Thoracic aorta (tissue), 2 donors: ENCODE data around the gene MROH2A. TPM values are rescaled to one million over a fixed set of nuclear protein-coding genes. Genes with fewer than 3 reads are reported as not detected.

Source experiments
- ATAC-seq: fragments of 150-250 bp; one replicate; pipeline ENCODE4 v1.8.0; 2017; ENCODE audit warnings: low read depth; ENCODE audit not compliant: insufficient number of reproducible peaks, low FRiP score
- DNase-seq: peaks from one replicate; pipeline ENCODE4 v3.0.0-alpha.2; 2020; ENCODE audit warnings: low spot score
- H3K27ac ChIP-seq, 2 donors: fragments of 200-600 bp; sonication (generic); 1 replicate in 1 of 2; 2 replicates in 1 of 2; pipeline ENCODE4 v1.5.1; 2016; ENCODE audit warnings: mild to moderate bottlenecking in 2 of 2, moderate library complexity in 2 of 2
- H3K27me3 ChIP-seq: fragments of 200-600 bp; sonication (generic); replicated peaks from 2 replicates; pipeline ENCODE4 v1.6.0; 2016; ENCODE audit warnings: mild to moderate bottlenecking; ENCODE audit not compliant: insufficient read depth
- H3K36me3 ChIP-seq: fragments of 200-600 bp; sonication (generic); one replicate; pipeline ENCODE4 v1.5.1; 2016
- H3K4me1 ChIP-seq, 2 donors: fragments of 200-600 bp; sonication (generic); 1 replicate in 1 of 2; 2 replicates in 1 of 2; pipeline versions ENCODE4 v1.5.1 to v1.6.0; 2016; ENCODE audit warnings: low read depth in 2 of 2, mild to moderate bottlenecking in 1 of 2; ENCODE audit not compliant: control insufficient read depth in 1 of 2
- H3K4me3 ChIP-seq: fragments of 200-600 bp; sonication (generic); 2 replicates; pipeline ENCODE4 v1.5.1; 2016; ENCODE audit warnings: mild to moderate bottlenecking
- H3K9me3 ChIP-seq: fragments of 200-600 bp; sonication (generic); 2 replicates; pipeline ENCODE4 v1.5.1; 2016
- total RNA-seq, 2 donors: library from RNA; depleted of rRNA; stranded (reverse); fragments of >200 nt; gene quantifications; one replicate each; pipeline versions ENCODE4 v1.1.0 to v1.2.3, GENCODE V29; 2016
- TF ChIP-seq, protein P1 (sequence below): fragments of 200-600 bp; sonication (generic); IDR thresholded peaks from one replicate; pipeline ENCODE4 v1.5.1; 2019; ENCODE audit warnings: antibody characterized with exemption

The MROH2A gene
- total RNA-seq, 2 donors from 2014 or later: not detected

DNA sequence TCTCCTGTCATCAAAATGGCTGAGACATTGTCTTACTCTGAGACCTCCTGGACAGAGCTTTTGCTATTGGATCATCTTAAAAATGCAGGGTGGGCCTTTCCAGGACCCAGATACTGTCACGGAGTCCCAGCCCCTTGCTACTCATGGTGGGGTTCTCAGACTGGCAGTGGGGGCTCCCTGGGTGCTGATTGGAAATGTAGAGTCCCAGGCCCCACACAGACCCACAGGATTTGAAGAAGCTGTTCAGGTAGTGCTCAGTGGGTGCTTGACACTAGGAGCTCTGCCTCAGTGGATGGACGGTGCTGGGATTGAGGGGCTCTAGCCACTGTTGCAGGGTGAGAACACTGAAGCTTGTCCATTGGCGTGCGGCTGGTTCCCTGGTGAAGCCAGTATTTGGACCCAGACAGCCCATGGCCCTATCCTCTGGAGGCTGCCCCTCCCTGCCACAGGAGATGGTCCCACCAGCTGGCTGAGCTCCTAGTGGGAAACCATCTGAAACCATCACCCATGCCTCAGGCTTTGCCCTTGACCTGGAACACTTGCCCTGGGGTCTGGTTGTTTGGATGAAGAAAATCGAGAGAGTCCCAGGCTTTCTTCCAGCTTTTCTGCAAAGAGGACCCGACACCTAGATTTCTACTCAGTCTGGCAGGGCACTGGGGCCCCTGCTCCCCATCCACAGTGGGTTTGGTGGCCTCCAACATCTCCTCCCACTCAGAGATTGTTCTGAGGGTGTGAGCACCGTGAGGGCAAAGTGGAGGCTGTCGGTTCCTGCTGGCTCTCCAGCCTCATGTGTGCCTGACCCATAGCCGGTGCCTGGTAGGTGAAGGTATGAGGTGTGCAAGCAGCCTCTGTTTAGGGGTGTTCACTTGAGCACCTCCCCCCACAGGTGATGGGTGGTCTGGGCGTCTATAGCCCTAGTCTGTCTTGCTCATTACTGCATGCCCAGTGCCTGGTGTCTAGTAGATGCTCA is 30.1 kb downstream of the MROH2A start:
- Histone ChIP-seq H3K4me1 (no peaks in the 10 kb centered on the region), H3K27ac (no peak overlapping the region), H3K9me3 (no peaks in the 10 kb centered on the region), H3K4me3 (no peak overlapping the region), H3K27me3 (no peaks in the 10 kb centered on the region), H3K36me3 (no peaks in the 10 kb centered on the region)
- no peak for DNase-seq
- ATAC-seq: no peak
- TF ChIP-seq, protein P1, sequence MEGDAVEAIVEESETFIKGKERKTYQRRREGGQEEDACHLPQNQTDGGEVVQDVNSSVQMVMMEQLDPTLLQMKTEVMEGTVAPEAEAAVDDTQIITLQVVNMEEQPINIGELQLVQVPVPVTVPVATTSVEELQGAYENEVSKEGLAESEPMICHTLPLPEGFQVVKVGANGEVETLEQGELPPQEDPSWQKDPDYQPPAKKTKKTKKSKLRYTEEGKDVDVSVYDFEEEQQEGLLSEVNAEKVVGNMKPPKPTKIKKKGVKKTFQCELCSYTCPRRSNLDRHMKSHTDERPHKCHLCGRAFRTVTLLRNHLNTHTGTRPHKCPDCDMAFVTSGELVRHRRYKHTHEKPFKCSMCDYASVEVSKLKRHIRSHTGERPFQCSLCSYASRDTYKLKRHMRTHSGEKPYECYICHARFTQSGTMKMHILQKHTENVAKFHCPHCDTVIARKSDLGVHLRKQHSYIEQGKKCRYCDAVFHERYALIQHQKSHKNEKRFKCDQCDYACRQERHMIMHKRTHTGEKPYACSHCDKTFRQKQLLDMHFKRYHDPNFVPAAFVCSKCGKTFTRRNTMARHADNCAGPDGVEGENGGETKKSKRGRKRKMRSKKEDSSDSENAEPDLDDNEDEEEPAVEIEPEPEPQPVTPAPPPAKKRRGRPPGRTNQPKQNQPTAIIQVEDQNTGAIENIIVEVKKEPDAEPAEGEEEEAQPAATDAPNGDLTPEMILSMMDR: no peak

DNA sequence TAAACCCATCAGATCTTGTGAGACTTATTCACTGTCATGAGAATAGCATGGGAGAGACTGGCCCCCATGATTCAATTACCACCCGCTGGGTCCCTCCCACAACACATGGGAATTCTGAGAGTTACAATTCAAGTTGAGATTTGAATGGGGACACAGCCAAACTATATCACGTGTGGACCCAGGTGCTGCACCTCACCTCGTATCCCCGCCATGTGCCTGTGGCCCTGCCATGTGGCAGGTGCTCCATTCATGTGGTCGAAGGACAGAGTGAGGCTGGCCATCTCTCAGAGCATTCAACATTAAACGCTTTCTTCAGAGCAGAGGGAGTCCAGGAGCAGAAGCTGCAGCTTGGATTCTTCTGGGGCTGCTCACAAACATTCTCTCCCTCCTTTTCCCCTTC is 32.3 kb downstream of the MROH2A start:
- DNase-seq (no peak), ATAC-seq (no peak)
- no peaks in the 10 kb centered on the region for H3K36me3 ChIP-seq
- no peak overlapping the region for H3K27ac ChIP-seq
- no peaks in the 10 kb centered on the region for H3K9me3 ChIP-seq
- H3K4me3 ChIP-seq: no peak overlapping the region
- H3K27me3 ChIP-seq: no peaks in the 10 kb centered on the region
- no peaks in the 10 kb centered on the region for H3K4me1 ChIP-seq
- TF ChIP-seq, protein P1: no peak

DNA sequence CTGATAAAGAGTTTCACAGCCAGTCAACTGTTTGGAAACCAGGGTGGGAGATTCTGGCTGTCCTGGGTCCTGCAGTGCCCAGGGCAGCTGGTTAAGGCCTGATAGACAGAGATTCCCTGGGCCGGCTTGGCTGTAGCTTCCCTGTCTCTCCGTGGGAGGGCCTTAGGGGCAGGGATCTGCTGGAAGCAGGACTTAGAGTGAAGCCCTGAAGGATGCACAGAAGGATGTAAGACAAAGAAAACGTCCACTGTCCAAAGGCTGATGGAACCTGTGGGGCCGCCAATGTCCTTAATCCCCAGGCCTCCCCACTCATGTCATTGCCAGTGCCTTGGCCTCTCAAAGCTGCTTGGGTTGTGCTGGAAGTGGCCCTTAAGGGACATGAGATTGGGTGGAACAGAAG is 33.0 kb downstream of the MROH2A start:
- H3K36me3 ChIP-seq: no peaks in the 10 kb centered on the region

DNA sequence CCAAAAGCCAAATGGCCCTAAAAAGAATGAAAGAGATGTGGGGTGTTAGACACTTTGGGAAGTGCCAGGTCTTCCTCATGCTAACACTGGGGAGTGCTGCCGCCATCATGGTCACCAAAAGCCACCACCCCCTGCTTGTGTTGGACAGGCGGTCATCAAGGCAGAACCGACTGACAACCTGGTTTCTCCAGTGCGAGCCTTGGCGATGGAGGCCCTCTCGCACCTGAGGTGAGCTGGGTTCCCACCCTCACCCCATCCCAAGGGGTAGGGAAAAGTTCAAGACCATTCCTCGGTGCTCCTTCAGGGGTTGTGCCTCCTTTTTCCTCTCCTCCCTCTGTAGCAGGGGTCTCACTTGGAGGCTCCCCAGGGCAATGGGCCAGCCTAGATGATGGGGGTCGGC is 33.6 kb downstream of the MROH2A start:
- ATAC-seq (no peak), DNase-seq (no peak)
- no peaks in the 10 kb centered on the region for H3K36me3 ChIP-seq
- H3K4me3 ChIP-seq: no peak overlapping the region
- H3K27ac ChIP-seq: no peak overlapping the region
- no peaks in the 10 kb centered on the region for H3K9me3 ChIP-seq
- TF ChIP-seq, protein P1: no peak
- H3K27me3 ChIP-seq: no peaks in the 10 kb centered on the region
- H3K4me1 ChIP-seq: no peaks in the 10 kb centered on the region

More for the DNA sequence above, 33.0 kb downstream of the MROH2A start:
- TF ChIP-seq, protein P1: no peak
- Histone ChIP-seq H3K4me3 (no peak overlapping the region), H3K27me3 (no peaks in the 10 kb centered on the region), H3K4me1 (no peaks in the 10 kb centered on the region), H3K9me3 (no peaks in the 10 kb centered on the region), H3K27ac (no peak overlapping the region)
- no peak for ATAC-seq
- no peak for DNase-seq

DNA sequence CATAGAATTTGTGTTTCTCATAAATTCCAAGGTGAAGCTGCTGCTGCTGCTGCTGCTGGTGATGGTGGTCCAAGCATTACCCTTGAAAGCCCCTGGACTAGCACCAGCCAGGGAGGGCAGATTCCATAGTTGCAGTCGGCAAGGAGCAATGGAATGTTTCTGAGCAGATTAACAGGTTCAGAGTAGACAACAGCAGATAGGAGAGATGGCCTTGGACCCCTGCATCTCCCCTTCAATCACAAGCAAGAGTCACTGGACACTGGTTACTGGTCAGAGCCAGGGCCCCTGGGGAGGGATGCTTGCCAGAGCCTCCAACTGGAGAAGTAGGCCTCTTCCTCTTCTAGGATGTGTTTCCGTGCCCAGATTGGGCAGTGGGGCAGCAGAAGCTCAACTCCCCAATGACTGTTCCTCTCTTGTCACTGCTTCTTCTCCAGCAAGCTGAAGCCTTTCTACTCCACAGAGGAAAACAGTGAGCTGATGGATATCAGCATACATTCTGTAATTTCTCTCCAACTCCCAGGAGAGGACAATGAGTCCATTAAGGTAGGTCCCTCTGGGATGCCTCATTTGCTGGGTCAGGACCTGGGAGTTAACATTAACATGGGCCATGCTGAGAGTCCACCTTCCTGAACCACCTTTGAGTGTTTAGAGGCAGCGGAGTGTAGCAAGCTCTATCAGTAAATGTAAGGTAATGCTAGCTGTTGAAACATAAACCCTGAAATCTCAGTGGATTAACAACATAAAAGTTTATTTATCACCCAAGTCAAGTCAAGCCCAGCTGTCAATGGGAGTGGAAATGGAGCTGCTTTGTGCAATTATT is 35.3 kb downstream of the MROH2A start:
- H3K4me1 ChIP-seq: no peaks in the 10 kb centered on the region
- H3K27me3 ChIP-seq: no peaks in the 10 kb centered on the region
- DNase-seq: no peak
- TF ChIP-seq, protein P1: no peak
- H3K27ac ChIP-seq: no peak overlapping the region
- no peak for ATAC-seq
- no peak overlapping the region for H3K4me3 ChIP-seq
- H3K36me3 ChIP-seq: no peaks in the 10 kb centered on the region
- H3K9me3 ChIP-seq: no peaks in the 10 kb centered on the region
